ENCODE data around the gene CRIP2.

DNA sequence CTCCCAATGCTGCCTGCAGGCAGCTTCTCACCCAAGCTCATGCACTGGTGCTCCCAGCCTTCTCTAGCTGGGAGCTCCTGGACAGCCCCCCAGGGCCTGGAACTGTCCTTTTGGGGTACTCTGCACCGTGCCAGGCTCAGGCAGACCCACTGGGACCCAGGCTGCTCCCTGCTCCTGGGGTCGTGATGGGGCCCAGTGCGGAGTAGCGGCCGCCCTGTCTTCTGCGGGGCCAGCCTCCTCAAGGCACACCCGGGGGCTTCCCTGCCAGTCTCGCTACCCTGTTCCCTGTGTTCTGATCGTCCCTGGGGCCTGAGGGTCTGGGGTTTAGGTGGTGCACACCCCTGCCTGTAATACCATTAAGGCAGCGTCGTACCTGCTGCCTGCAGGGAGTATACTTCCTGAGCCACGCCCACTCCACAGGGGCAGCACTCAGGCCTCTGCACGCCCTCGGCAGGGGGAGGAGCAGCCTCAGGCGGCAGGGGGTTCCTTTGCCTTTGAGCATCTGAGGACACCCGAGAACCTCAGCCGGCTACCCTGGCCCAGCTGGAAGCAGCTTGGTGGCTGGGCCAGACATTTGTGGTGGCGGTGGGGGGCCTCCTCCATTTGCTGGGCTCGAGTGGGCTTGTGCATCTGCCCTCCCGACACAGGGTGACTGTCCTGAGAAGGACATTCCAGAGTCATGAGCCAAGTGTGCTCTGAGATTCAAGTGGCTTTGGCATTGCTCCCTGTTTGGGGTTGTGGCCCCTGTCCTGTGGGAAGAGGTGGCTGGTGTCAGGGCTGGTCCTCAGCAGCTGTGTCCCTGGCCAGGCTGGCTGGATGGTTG lies 9.2 kb upstream of the CRIP2 start:
- TF ChIP-seq, protein P1, sequence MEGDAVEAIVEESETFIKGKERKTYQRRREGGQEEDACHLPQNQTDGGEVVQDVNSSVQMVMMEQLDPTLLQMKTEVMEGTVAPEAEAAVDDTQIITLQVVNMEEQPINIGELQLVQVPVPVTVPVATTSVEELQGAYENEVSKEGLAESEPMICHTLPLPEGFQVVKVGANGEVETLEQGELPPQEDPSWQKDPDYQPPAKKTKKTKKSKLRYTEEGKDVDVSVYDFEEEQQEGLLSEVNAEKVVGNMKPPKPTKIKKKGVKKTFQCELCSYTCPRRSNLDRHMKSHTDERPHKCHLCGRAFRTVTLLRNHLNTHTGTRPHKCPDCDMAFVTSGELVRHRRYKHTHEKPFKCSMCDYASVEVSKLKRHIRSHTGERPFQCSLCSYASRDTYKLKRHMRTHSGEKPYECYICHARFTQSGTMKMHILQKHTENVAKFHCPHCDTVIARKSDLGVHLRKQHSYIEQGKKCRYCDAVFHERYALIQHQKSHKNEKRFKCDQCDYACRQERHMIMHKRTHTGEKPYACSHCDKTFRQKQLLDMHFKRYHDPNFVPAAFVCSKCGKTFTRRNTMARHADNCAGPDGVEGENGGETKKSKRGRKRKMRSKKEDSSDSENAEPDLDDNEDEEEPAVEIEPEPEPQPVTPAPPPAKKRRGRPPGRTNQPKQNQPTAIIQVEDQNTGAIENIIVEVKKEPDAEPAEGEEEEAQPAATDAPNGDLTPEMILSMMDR (IDR thresholded peaks at IDR 0.05; ENCODE audit: low read depth, low read length) = no peak
- no peak for TF ChIP-seq EZH2phosphoT487 (IDR thresholded peaks at IDR 0.05; ENCODE audit: low read depth)

Measured in OCI-LY3 (cell line).